Heart left ventricle (tissue), 13 donors: ENCODE data around the gene ADGRA1.

ENCODE experiments used
- POLR2A ChIP-seq, 2 donors: fragments of 450-650 bp; IDR thresholded peaks; one replicate each; pipeline ENCODE4 v1.6.1; 2017; ENCODE audit warnings: antibody characterized with exemption in 2 of 2, mild to moderate bottlenecking in 2 of 2, moderate library complexity in 2 of 2
- TF ChIP-seq, protein P1 (sequence below), 12 donors: fragments of 200-600 bp; sonication (generic) in 4 of 12; IDR thresholded peaks; one replicate each; pipeline versions ENCODE4 v1.5.0 to v1.8.0; 2018 to 2022; ENCODE audit warnings: antibody characterized with exemption in 12 of 12, mild to moderate bottlenecking in 5 of 12
- donor health status: ischemic (EF 13 %, LVEDD 7.1; RV severe dilation, severe dysfunction).
- donor health status: DM: no; HTN: yes; CAD: no.
- donor health status: DM: no; HTN: no; CAD: no.
- donor health status: ischemic (EF 25% LVEDD 6.9; RV normal size, moderate dysfunction).
- donor health status: ischemic (EF 25% LVEDD 5.7; RV mildly dilated, moderate dysfunction).
- donor health status: ischemic (EF 35%, LVEDD 5.7; RV mildly dilated, moderate dysfunction).
- donor health status: nonischemic (EF 11% LVEDD 7.7; RV severe dilation, severe dysfunction).
- donor health status: DM: yes; HTN: yes; CAD: no.
- donor health status: PGD.
- donor health status: ischemic (EF 29% LVEDD 5.4; RV normal size, mild dysfunction).
- donor health status: nonischemic (EF 23%, LVEDD 6.1; RV moderate dilation, normal function).

DNA sequence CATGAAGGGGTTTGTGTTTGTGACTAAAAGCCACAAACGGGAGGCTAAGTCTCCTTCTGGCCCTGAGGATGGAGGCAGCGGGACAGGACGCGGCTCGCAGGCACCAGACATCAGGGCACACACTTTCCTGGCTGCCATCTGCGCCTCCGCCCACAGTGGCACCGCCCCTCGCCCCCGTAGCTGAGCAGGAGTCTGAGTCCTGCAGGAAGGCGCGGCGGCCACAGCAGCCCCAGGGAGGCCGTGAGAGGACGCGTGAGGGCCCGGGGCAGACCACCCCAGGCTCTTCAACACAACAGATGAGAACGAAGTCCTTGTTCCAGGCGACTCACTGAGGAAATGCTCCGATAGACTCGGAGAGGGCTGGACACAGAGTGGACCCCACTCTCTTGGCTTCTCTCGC is 6.6 kb downstream of the ADGRA1 start:
- TF ChIP-seq, protein P1, sequence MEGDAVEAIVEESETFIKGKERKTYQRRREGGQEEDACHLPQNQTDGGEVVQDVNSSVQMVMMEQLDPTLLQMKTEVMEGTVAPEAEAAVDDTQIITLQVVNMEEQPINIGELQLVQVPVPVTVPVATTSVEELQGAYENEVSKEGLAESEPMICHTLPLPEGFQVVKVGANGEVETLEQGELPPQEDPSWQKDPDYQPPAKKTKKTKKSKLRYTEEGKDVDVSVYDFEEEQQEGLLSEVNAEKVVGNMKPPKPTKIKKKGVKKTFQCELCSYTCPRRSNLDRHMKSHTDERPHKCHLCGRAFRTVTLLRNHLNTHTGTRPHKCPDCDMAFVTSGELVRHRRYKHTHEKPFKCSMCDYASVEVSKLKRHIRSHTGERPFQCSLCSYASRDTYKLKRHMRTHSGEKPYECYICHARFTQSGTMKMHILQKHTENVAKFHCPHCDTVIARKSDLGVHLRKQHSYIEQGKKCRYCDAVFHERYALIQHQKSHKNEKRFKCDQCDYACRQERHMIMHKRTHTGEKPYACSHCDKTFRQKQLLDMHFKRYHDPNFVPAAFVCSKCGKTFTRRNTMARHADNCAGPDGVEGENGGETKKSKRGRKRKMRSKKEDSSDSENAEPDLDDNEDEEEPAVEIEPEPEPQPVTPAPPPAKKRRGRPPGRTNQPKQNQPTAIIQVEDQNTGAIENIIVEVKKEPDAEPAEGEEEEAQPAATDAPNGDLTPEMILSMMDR (IDR thresholded peaks at IDR 0.05) = no peak
- no peak for TF ChIP-seq POLR2A (IDR thresholded peaks at IDR 0.05)
